ENCODE data around the gene ZNF579.

GRCh38 chr19:55605207-55605636 is 24.6 kb upstream of the ZNF579 start:
- TF ChIP-seq CTCF (IDR thresholded peaks at IDR 0.05) (no peak), EZH2 (IDR thresholded peaks at IDR 0.05) (no peak), EZH2phosphoT487 (IDR thresholded peaks at IDR 0.05) (no peak)

Data from neural progenitor cell (in vitro differentiated cells).